Activated CD8-positive, alpha-beta memory T cell treated with anti-CD3 and anti-CD28 coated beads, Interleukin-2, amount 10 ng/mL, durations not matched to agents 7 days and 5 days (primary cell): ENCODE data around the gene ZC3H18. TPM values are rescaled to one million over a fixed set of nuclear protein-coding genes. Genes with fewer than 3 reads are reported as not detected.
A peak's percentile ranks its signal among the peaks of the same experiment; 100 is the strongest.

ENCODE experiments used
- ATAC-seq: fragments of 150-1000 bp; cut with Tn5 transposase; one replicate; pipeline ENCODE4 v1.10.0; 2021; ENCODE audit warnings: moderate library complexity
- CTCF ChIA-PET: fragments of 350-600 bp; sonication (Branson Sonifier 250); formaldehyde crosslinking; loops from one replicate; lab custom pipeline; 2021; ENCODE audit warnings: antibody characterized with exemption; lab: Charles Lee
- DNase-seq: peaks from one replicate; pipeline ENCODE4 v3.0.0-alpha.2; 2020
- H3K27ac Mint-ChIP-seq: one replicate; pipeline ENCODE4 v1.8.0; 2021; ENCODE audit warnings: mild to moderate bottlenecking, mixed read lengths
- H3K27me3 Mint-ChIP-seq: one replicate; pipeline ENCODE4 v1.8.0; 2021; ENCODE audit warnings: mixed read lengths
- H3K36me3 Mint-ChIP-seq: one replicate; pipeline ENCODE4 v1.8.0; 2021; ENCODE audit warnings: mild to moderate bottlenecking, mixed read lengths
- H3K4me1 Mint-ChIP-seq: one replicate; pipeline ENCODE4 v1.8.0; 2021; ENCODE audit warnings: mixed read lengths
- H3K4me3 Mint-ChIP-seq: one replicate; pipeline ENCODE4 v1.8.0; 2021; ENCODE audit warnings: mild to moderate bottlenecking, moderate library complexity, mixed read lengths
- H3K9me3 Mint-ChIP-seq: one replicate; pipeline ENCODE4 v1.8.0; 2022; ENCODE audit warnings: low read depth, mixed read lengths
- total RNA-seq, 2 experiments: library from RNA; stranded (reverse); gene quantifications; one replicate each; pipeline ENCODE4 v1.2.3, GENCODE V29; 2021

Gene ZC3H18
- total RNA-seq, 2 experiments from 2014 or later, result 88.1 to 93.9 TPM

- DNase-seq (no peak), ATAC-seq (no peak)
- CTCF ChIA-PET, result interaction anchor here (1.1 kb wide), 1 partner anchor 46 kb away, joined by 4 read pairs; no protein-coding TSS in a partner anchor
- no peak overlapping the region for H3K27ac Mint-ChIP-seq
- H3K36me3 Mint-ChIP-seq, result peaks cover 43% of the 10 kb centered on the region
- H3K4me1 Mint-ChIP-seq, result peaks cover 60% of the 10 kb centered on the region
- no peaks in the 10 kb centered on the region for H3K9me3 Mint-ChIP-seq
- H3K4me3 Mint-ChIP-seq, result no peak overlapping the region
- H3K27me3 Mint-ChIP-seq, result no peaks in the 10 kb centered on the region
Measured at GRCh38 chr16:88585927-88586581, 15.9 kb downstream of the ZC3H18 start.

- no peak for DNase-seq
- H3K36me3 Mint-ChIP-seq, result peaks cover 51% of the 10 kb centered on the region
- ATAC-seq, result no peak
- no peak overlapping the region for H3K4me3 Mint-ChIP-seq
- no peaks in the 10 kb centered on the region for H3K9me3 Mint-ChIP-seq
- H3K27me3 Mint-ChIP-seq, result no peaks in the 10 kb centered on the region
- peak overlapping the region; percentile 91 for H3K27ac Mint-ChIP-seq
- CTCF ChIA-PET, result interaction anchor here (0.9 kb wide), 1 partner anchor 32 kb away, joined by 3 read pairs; no protein-coding TSS in a partner anchor
- H3K4me1 Mint-ChIP-seq, result peaks cover 59% of the 10 kb centered on the region
Measured at GRCh38 chr16:88588148-88588547, 17.9 kb downstream of the ZC3H18 start.

GRCh38 chr16:88588754-88589153 is 18.6 kb downstream of the ZC3H18 start:
- CTCF ChIA-PET, result no interaction called here
- ATAC-seq, result peak; percentile 63
- peaks cover 52% of the 10 kb centered on the region for H3K36me3 Mint-ChIP-seq
- no peak for DNase-seq
- no peaks in the 10 kb centered on the region for H3K9me3 Mint-ChIP-seq
- peaks cover 55% of the 10 kb centered on the region for H3K4me1 Mint-ChIP-seq
- H3K4me3 Mint-ChIP-seq, result no peak overlapping the region
- peak overlapping the region; percentile 91 for H3K27ac Mint-ChIP-seq
- no peaks in the 10 kb centered on the region for H3K27me3 Mint-ChIP-seq

- DNase-seq (no peak), ATAC-seq (peak; percentile 41)
- H3K36me3 Mint-ChIP-seq, result peaks cover 53% of the 10 kb centered on the region
- H3K4me1 Mint-ChIP-seq, result peaks cover 54% of the 10 kb centered on the region
- no peak overlapping the region for H3K4me3 Mint-ChIP-seq
- CTCF ChIA-PET, result interaction anchor here (0.9 to 1.2 kb wide), 2 partner anchors 19 to 30 kb away, joined by 3 to 7 read pairs; partner anchors contain the start of gene ZC3H18
- no peaks in the 10 kb centered on the region for H3K9me3 Mint-ChIP-seq
- H3K27ac Mint-ChIP-seq, result peak overlapping the region; percentile 91
- H3K27me3 Mint-ChIP-seq, result no peaks in the 10 kb centered on the region
Measured at GRCh38 chr16:88589441-88589840, 19.2 kb downstream of the ZC3H18 start.

GRCh38 chr16:88591577-88592021 is 21.4 kb downstream of the ZC3H18 start:
- peak; percentile 44 for DNase-seq
- ATAC-seq, result no peak
- Mint-ChIP-seq H3K4me3 (no peak overlapping the region), H3K27ac (peak overlapping the region; percentile 42), H3K4me1 (peaks cover 45% of the 10 kb centered on the region), H3K36me3 (peaks cover 51% of the 10 kb centered on the region), H3K9me3 (no peaks in the 10 kb centered on the region), H3K27me3 (no peaks in the 10 kb centered on the region)
- CTCF ChIA-PET, result interaction anchor here (1.0 kb wide), 1 partner anchor 42 kb away, joined by 3 read pairs; no protein-coding TSS in a partner anchor

GRCh38 chr16:88593061-88593460 is 22.9 kb downstream of the ZC3H18 start:
- DNase-seq, result no peak
- CTCF ChIA-PET, result no interaction called here
- Mint-ChIP-seq H3K27ac (no peak overlapping the region), H3K36me3 (peaks cover 42% of the 10 kb centered on the region), H3K4me3 (no peak overlapping the region), H3K4me1 (peaks cover 34% of the 10 kb centered on the region), H3K27me3 (no peaks in the 10 kb centered on the region), H3K9me3 (no peaks in the 10 kb centered on the region)
- ATAC-seq, result no peak

- Mint-ChIP-seq H3K9me3 (no peaks in the 10 kb centered on the region), H3K4me1 (peaks cover 30% of the 10 kb centered on the region), H3K36me3 (peaks cover 39% of the 10 kb centered on the region), H3K4me3 (no peak overlapping the region), H3K27me3 (no peaks in the 10 kb centered on the region), H3K27ac (no peak overlapping the region)
- DNase-seq (no peak), ATAC-seq (no peak)
- CTCF ChIA-PET, result no interaction called here
Measured at GRCh38 chr16:88593489-88593888, 23.3 kb downstream of the ZC3H18 start.

- no peak overlapping the region for H3K27ac Mint-ChIP-seq
- no peaks in the 10 kb centered on the region for H3K27me3 Mint-ChIP-seq
- DNase-seq (no peak), ATAC-seq (no peak)
- no peaks in the 10 kb centered on the region for H3K9me3 Mint-ChIP-seq
- peaks cover 26% of the 10 kb centered on the region for H3K4me1 Mint-ChIP-seq
- CTCF ChIA-PET, result no interaction called here
- H3K36me3 Mint-ChIP-seq, result peaks cover 35% of the 10 kb centered on the region
- H3K4me3 Mint-ChIP-seq, result no peak overlapping the region
Measured at GRCh38 chr16:88593910-88594309, 23.7 kb downstream of the ZC3H18 start.

- ATAC-seq, result no peak
- Mint-ChIP-seq H3K4me3 (no peak overlapping the region), H3K36me3 (peaks cover 32% of the 10 kb centered on the region), H3K4me1 (peaks cover 19% of the 10 kb centered on the region), H3K27me3 (no peaks in the 10 kb centered on the region), H3K27ac (no peak overlapping the region), H3K9me3 (no peaks in the 10 kb centered on the region)
- CTCF ChIA-PET, result interaction anchor here (0.7 to 1.2 kb wide), 2 partner anchors 10 to 189 kb away, joined by 3 read pairs; no protein-coding TSS in a partner anchor
- no peak for DNase-seq
Measured at GRCh38 chr16:88595101-88595500, 24.9 kb downstream of the ZC3H18 start.

- Mint-ChIP-seq H3K27ac (no peak overlapping the region), H3K36me3 (peaks cover 31% of the 10 kb centered on the region), H3K4me3 (no peak overlapping the region), H3K9me3 (no peaks in the 10 kb centered on the region), H3K4me1 (peaks cover 18% of the 10 kb centered on the region), H3K27me3 (no peaks in the 10 kb centered on the region)
- CTCF ChIA-PET, result interaction anchor here (0.7 to 1.2 kb wide), 2 partner anchors 11 to 188 kb away, joined by 3 read pairs; no protein-coding TSS in a partner anchor
- DNase-seq (no peak), ATAC-seq (no peak)
Measured at GRCh38 chr16:88595921-88596320, 25.7 kb downstream of the ZC3H18 start.

- CTCF ChIA-PET, result no interaction called here
- no peak overlapping the region for H3K27ac Mint-ChIP-seq
- ATAC-seq, result no peak
Measured at GRCh38 chr16:88596483-88596882, 26.3 kb downstream of the ZC3H18 start.

GRCh38 chr16:88597856-88598491 is 27.8 kb downstream of the ZC3H18 start:
- ATAC-seq, result no peak
- Mint-ChIP-seq H3K36me3 (peaks cover 31% of the 10 kb centered on the region), H3K4me3 (no peak overlapping the region), H3K4me1 (peaks cover 8% of the 10 kb centered on the region), H3K27me3 (no peaks in the 10 kb centered on the region), H3K27ac (no peak overlapping the region), H3K9me3 (no peaks in the 10 kb centered on the region)
- no peak for DNase-seq
- CTCF ChIA-PET, result no interaction called here

More at GRCh38 chr16:88596483-88596882, 26.3 kb downstream of the ZC3H18 start:
- Mint-ChIP-seq H3K36me3 (peaks cover 33% of the 10 kb centered on the region), H3K9me3 (no peaks in the 10 kb centered on the region), H3K4me1 (peaks cover 17% of the 10 kb centered on the region), H3K27me3 (no peaks in the 10 kb centered on the region), H3K4me3 (no peak overlapping the region)
- no peak for DNase-seq

- Mint-ChIP-seq H3K4me3 (no peak overlapping the region), H3K27ac (no peak overlapping the region), H3K36me3 (peaks cover 32% of the 10 kb centered on the region), H3K9me3 (no peaks in the 10 kb centered on the region), H3K4me1 (peaks cover 6% of the 10 kb centered on the region), H3K27me3 (no peaks in the 10 kb centered on the region)
- ATAC-seq (no peak), DNase-seq (no peak)
- CTCF ChIA-PET, result no interaction called here
Measured at GRCh38 chr16:88599092-88599733, 29.0 kb downstream of the ZC3H18 start.
